ENCODE results near the gene KLHL29. TPM values are rescaled to one million over a fixed set of nuclear protein-coding genes. Genes with fewer than 3 reads are reported as not detected.

The KLHL29 gene
- total RNA-seq, 2 donors from 2014 or later, result 2.9 to 4.6 TPM

GRCh38 chr2:23601301-23601965 lies 216.5 kb downstream of the KLHL29 start:
- no peak for ATAC-seq
- intact Hi-C loops (cut with DNase I, micrococcal nuclease), result no loop called here
- DNase-seq, result no peak

DNA sequence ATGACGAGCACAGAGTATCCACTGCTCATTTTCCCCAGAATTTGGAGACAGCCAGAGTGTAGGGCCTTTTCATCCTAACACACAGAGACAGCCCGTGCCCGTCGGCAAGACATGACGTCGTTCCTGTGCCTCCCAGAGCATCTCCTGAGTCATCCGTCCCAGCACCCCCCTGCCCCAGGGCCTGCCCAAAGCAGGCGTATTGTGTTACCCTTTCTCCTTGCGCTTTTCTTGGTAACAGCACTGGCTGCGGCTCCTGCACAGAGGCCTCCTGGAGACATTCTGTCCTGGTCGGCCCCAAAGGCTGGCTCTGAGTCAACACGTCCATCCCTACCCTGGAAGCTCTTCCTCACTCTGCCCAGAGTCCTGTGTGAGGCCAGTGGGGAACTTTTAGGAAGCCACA lies 217.1 kb downstream of the KLHL29 start:
- ATAC-seq, result peak; percentile 13
- intact Hi-C loops (cut with DNase I, micrococcal nuclease), result no loop called here
- DNase-seq, result peak in 1 of 2 donors; percentile 84

- ATAC-seq, result no peak
- intact Hi-C loops (cut with DNase I, micrococcal nuclease), result no loop called here
- peak in 1 of 2 donors; percentile 18 for DNase-seq
Observed at GRCh38 chr2:23603156-23603555, 218.2 kb downstream of the KLHL29 start.

DNA sequence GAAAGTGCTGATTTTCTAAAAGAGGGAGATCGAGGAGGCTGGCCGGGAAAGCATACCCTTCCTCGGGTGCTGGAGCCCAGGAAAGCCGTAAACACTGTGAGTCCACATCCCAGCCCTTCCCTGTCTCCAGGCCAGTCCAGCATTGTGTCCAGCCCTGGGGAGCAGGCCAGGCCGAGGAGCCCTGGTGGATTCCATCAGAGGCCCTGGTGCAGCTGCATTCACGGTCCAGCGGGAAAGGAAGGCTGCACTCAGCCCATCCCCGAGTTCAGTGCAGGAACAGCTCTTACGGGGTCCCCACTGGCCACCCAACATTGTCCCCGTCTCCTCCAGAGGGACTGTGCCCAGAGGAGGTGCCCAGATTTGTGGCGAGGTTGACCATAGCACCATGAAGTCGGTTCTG lies 218.6 kb downstream of the KLHL29 start:
- ATAC-seq, result no peak
- intact Hi-C loops (cut with DNase I, micrococcal nuclease), result no loop called here
- peak in 1 of 2 donors; percentile 30 for DNase-seq

DNA sequence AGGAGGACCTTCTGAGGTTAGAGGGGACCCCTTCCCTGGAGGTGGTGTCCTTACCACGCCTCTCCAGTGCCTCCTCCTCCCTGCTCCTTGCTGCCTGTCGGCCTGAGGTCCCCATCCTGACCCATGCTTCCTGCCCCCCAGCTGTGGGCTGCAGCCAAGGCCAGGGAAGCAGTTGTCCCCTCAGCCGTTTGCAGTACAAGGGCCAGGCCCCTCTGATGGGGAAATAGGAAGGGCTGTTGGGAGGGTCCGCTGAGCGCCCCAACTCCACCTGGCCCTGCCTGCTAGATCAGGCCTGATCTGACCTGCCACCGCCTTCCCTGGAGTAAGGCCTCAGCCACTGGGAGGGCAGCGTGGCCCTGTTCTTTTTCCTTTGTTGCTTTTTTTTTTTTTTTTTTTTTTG lies 219.8 kb downstream of the KLHL29 start:
- DNase-seq, result peak in 1 of 2 donors; percentile 18
- no peak for ATAC-seq
- intact Hi-C loops (cut with DNase I, micrococcal nuclease), result no loop called here

GRCh38 chr2:23605236-23605635 lies 220.3 kb downstream of the KLHL29 start:
- ATAC-seq (no peak), DNase-seq (peak in 1 of 2 donors; percentile 2)
- intact Hi-C loops (cut with DNase I, micrococcal nuclease), result no loop called here

DNA sequence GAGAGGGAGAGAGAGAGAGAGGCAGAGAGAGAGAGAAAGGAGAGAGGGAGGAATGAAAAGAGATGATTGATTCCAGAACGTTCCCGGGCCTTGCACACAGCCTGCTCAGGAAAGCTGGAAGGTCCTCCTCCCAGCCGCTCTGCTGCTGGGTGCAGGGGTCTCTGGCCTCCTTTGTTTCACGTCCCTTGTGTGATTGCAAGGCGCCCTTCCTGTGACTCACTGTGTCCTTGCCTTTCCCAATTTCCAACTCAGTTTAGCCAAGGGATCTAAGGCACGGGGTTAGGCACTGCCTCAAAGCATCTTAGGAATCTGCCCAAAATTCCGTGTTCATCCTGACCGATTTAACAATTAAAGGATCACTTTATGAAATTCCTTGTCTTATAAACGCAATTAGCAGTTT lies 221.2 kb downstream of the KLHL29 start:
- no peak for ATAC-seq
- no peak for DNase-seq
- intact Hi-C loops (cut with DNase I, micrococcal nuclease), result no loop called here

- no peak for ATAC-seq
Observed at GRCh38 chr2:23606968-23607367, 222.0 kb downstream of the KLHL29 start.

DNA sequence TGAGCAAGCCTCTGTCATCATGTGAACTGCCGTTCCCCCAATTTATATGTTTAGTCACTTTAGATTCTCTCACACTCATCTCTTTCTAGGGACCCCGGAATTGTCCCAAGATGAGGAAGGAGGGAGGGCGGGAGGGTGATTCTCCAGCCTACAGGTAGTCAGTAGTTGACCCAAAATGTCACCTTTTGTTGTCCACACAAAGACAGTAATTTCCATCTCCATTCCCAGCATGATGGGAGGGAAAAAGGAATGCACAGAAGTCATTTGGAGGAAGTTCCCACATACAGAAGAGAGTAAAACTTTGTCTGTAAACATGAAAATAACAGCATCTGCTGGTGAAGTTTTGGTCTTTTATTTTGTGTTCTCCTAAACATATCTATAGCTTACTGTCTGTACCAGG lies 222.9 kb downstream of the KLHL29 start:
- no peak for ATAC-seq
- DNase-seq, result no peak
- intact Hi-C loops (cut with DNase I, micrococcal nuclease), result no loop called here

More at GRCh38 chr2:23606968-23607367, 222.0 kb downstream of the KLHL29 start:
- DNase-seq, result no peak
- intact Hi-C loops (cut with DNase I, micrococcal nuclease), result no loop called here

GRCh38 chr2:23609254-23609653 lies 224.3 kb downstream of the KLHL29 start:
- ATAC-seq (no peak), DNase-seq (no peak)
- intact Hi-C loops (cut with DNase I, micrococcal nuclease), result no loop called here

GRCh38 chr2:23611839-23612238 lies 226.9 kb downstream of the KLHL29 start:
- DNase-seq (no peak), ATAC-seq (no peak)
- intact Hi-C loops (cut with DNase I, micrococcal nuclease), result no loop called here

DNA sequence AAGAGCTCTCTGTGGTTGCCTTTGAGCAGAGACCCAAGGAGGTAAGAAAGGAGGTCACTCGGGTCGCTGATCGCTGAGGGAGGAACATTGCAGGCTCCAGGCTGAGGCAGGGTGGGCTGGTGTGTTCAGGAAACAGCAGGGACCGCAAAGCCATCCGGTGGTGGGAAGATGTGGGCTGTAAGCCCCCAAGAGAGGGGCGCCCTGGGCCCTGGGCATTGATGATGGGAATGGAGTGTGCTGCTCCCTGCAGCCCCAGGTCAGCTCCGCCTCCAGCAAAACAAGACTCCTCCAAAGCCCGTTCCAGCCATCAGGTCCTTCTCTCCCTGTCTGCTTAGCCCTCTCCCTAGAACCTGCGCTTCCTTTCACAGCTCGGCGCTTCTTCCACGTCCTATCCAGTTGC lies 229.7 kb downstream of the KLHL29 start:
- intact Hi-C loops (cut with DNase I, micrococcal nuclease), result no loop called here

GRCh38 chr2:23615216-23616020 lies 230.4 kb downstream of the KLHL29 start:
- intact Hi-C loops (cut with DNase I, micrococcal nuclease), result no loop called here
- ATAC-seq (no peak), DNase-seq (no peak)

More for the DNA sequence above, 229.7 kb downstream of the KLHL29 start:
- ATAC-seq, result no peak
- no peak for DNase-seq

DNA sequence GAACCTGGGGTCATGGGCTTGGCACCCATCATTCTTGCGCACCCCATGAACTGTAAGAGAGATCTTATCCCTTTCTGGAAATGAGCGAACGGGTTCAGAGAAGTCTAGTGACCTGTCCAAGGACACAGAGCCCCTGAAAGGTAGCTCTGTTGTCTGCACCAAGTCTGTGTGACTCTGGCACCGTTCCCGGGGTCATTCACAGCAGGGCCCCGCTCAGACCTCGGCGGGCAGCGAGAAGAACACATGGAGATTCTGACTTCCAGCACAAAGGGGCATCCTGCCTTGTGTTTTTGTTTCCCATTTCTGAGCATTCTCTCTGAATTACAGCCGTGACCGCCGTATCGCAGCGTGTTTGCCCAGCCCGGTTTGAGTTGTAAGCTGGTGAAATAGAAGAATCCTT lies 231.7 kb downstream of the KLHL29 start:
- no peak for ATAC-seq
- intact Hi-C loops (cut with DNase I, micrococcal nuclease), result no loop called here
- no peak for DNase-seq

- peak; percentile 24 for ATAC-seq
- intact Hi-C loops (cut with DNase I, micrococcal nuclease), result no loop called here
- peak in 1 of 2 donors; percentile 70 for DNase-seq
Observed at GRCh38 chr2:23617167-23617810, 232.3 kb downstream of the KLHL29 start.

- intact Hi-C loops (cut with DNase I, micrococcal nuclease), result no loop called here
- DNase-seq (peak in 1 of 2 donors; percentile 41), ATAC-seq (no peak)
Observed at GRCh38 chr2:23617811-23618215, 232.8 kb downstream of the KLHL29 start.

DNA sequence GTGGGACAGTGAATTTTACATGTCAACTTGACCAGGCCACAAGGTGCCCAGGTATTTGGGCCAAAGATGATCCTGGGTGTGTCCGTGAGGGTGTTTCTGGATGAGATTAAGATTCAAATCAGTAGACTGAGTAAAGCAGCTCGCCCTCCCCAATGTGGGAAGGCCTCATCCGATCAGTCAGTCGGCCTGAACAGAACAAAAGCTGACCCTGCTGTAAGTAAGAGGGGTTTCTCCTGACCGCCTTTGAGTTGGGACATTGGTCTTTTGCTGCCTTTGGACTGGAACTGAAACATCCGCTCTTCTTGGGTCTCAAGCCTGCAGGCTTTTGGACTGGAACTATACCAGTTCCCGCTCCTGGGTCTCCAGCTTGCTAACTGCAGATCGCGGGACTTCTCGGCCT lies 233.3 kb downstream of the KLHL29 start:
- ATAC-seq (no peak), DNase-seq (no peak)
- intact Hi-C loops (cut with DNase I, micrococcal nuclease), result no loop called here

DNA sequence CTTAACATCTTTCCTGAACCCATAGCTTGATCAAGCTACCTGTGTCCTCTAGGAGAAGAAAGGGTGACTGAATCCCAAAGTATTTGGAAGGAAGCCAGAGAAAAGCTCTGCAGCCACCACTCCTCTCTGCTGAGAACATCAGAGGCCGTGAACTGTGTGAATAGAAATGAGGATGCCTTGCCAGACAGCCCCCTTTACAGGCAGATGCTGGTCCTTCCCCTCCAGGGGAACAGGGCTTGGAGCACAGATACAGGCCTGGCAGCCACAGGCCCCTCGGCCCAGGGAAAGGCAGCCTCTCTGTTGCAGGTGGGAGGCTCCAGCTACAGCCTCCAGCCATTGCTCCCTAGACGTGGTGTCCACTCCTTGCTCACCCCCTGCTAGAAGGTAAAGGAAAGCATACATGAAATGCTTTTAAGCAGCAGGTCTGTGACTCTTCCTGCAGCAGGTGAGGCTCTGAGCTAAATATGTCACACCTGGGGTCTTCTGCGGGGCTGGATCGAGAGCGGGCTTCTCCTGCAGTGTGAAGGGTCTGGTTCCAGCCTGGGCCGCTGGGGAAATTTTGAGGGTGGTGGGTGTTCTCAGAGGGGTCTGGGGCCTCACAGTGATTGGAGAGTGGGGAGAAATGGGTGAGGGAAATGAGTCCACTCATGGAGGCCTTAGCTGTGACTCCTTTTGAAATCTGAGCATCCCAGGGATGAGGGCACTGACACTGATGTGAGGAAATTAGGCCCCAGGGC lies 234.0 kb downstream of the KLHL29 start:
- no peak for DNase-seq
- ATAC-seq, result no peak
- intact Hi-C loops (cut with DNase I, micrococcal nuclease), result no loop called here

DNA sequence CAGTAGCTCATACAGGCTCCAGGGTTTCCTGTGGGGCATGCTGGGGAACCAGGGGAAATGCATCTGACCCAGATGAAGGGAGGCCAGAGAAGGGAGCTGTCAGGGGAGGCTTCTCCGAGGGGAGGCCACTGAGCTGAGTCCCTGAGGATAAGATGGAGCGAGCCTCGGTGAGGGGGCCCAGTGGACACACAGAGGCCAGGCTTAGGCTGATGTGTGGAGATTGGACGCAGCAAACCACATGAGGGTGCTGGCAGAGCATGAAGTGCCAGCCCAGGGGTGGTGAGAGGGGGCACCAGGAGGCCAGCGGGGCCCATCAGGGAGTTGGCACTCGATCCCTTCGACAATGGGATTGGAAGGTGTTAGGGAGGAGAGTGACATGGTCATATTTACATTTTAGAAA lies 235.0 kb downstream of the KLHL29 start:
- ATAC-seq (no peak), DNase-seq (no peak)
- intact Hi-C loops (cut with DNase I, micrococcal nuclease), result no loop called here

Measured in left colon (tissue), 2 donors.